ENCODE results near the gene XPR1. TPM values are rescaled to one million over a fixed set of nuclear protein-coding genes. Genes with fewer than 3 reads are reported as not detected.

The XPR1 gene
- 5.8 and 7.0 TPM in 2 replicates for total RNA-seq (2014; rRNA removed; shearing (Covaris generic))

DNA sequence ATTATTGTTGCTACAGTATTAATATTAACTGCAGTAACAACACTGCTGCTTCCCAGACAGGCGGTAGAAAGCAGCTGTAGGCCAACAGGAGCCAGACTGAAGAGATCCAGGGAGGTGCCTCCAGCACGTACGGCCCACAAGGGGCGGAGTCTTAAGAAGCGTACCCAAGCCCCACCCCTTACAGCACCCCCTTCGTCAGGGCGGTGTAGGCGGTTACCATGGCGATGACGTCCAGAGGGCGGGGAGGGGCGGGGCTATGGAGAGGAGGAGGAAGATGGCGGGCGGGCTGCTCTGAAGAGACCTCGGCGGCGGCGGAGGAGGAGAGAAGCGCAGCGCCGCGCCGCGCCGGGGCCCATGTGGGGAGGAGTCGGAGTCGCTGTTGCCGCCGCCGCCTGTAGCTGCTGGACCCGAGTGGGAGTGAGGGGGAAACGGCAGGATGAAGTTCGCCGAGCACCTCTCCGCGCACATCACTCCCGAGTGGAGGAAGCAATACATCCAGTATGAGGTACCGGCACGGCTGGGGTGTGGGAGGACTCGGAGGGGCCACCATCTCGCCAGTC is at the start of gene XPR1:
Gene XPR1 (plus strand): TSS at position 257 of the 560 bp plus-strand sequence. CDS start 180 bp downstream, at position 437.
- DNase-seq (ENCODE audit: low spot score), result peak; percentile 97

- DNase-seq (ENCODE audit: low spot score), result no peak
Measured at GRCh38 chr1:180584869-180585268, 47.0 kb upstream of the XPR1 start.

DNA sequence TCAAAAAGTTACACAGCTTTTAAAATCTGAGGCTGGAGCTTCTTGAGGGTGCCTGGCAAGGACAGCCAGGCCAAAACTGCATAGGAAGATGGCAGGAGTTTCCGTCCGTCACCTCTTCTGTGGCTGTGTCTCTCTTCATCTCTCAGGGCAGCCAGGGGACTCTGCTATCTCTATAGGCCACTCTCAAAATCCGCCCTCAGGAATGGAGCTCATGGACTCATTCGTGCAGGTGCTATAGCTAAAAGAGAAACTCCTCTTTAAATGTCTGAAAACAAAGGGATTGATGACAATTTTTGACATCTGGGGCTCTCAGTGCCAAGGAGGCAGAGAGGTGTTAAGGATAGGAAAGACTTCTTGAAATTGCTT is 45.8 kb upstream of the XPR1 start:
- no peak for DNase-seq (ENCODE audit: low spot score)

GRCh38 chr1:180586671-180587155 is 45.1 kb upstream of the XPR1 start:
- DNase-seq (ENCODE audit: low spot score), result peak; percentile 13

DNA sequence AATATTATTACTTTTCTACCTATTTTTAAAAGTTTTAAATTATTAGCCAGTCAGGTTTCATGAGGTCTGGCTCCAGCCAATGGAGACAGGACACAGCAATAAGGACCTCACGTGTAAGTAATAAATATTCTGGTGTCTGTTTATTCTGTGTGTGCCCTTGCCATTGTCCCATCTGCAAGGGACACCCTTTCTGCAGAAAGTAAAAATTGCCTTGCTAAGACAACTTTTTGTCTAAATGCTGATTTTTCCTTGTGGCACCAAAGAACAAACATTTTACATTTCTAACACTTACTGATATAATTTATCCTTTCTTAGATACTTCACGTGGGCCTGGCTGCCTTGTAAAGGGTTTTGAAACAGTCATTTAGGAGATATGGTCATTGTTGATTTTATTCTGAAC is 43.7 kb upstream of the XPR1 start:
- no peak for DNase-seq (ENCODE audit: low spot score)

DNA sequence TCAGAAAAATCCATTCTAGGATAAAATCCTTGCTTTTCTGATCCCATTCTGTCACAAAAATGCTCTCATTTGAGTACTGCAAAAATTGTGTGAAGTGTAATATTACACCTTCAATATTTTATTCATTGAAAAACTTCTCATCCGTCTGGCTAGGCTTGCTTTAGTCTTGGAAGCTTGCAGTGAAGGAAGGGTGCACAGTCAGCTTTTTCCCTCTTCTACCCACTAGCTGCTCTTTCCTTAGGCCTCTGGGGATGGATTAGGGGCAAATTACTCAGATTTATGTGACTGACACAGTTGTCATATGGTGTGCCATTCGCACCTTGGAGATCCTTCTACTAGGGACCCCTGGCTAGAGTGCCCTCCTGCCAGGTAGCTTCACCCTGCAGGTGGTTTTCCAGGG is 40.9 kb upstream of the XPR1 start:
- DNase-seq (ENCODE audit: low spot score), result no peak

DNA sequence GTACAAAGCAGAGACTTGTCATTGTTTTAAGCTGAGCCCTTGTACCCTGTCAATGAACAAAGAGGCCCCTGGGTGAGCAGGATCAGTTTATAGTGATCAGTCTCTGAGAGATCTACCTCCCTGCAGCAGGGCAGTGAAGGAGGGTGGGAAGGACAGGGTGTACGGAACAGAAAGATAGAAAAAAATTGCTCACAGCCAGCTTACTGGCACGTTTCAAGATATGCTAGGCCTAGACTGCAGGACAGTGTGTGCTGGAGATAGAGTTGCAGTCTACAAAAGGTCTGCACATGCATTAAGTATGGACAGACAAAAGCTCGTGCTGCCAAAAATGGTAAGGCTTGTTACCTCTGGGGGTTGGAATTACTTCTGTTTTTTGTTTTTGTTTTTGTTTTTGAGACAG is 38.4 kb upstream of the XPR1 start:
- no peak for DNase-seq (ENCODE audit: low spot score)

DNA sequence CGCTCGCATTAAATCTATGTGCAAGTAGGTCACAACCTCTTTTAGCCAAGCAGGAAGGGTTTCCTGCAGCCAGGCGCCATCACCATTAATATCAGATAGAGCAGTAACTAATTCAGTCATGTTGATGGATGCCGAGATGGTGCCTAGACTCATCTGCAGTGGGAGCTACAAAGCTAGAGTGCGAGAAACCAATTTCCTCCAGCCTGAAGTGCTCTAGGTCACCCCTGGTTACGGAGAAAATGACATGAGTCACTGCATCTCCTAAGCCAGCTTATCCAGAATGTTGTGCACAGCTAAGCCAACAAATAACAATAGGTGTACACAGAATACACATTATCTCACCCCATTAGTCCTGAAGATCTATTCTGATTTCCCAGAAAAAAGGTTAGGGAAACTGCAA is 37.1 kb upstream of the XPR1 start:
- no peak for DNase-seq (ENCODE audit: low spot score)

- DNase-seq (ENCODE audit: low spot score), result no peak
Measured at GRCh38 chr1:180595966-180596365, 35.9 kb upstream of the XPR1 start.

DNA sequence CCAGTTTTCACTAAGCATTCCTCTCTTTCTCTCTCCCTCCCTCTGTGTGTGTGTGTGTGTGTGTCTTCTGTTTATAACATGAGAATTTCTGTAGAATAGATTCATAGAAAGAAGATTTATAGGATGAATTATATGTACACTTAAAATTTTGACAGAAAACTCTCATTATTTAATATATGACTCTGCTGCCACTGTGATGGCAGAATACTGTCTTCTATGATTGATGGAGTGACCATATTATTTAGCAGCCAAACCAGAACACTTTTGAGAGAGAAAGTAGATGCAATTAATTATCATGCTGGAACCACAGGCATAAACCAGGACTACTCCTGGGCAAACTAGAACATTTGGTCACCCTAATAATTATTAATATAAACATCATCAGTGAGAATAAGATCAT is 34.3 kb upstream of the XPR1 start:
- DNase-seq (ENCODE audit: low spot score), result no peak

DNA sequence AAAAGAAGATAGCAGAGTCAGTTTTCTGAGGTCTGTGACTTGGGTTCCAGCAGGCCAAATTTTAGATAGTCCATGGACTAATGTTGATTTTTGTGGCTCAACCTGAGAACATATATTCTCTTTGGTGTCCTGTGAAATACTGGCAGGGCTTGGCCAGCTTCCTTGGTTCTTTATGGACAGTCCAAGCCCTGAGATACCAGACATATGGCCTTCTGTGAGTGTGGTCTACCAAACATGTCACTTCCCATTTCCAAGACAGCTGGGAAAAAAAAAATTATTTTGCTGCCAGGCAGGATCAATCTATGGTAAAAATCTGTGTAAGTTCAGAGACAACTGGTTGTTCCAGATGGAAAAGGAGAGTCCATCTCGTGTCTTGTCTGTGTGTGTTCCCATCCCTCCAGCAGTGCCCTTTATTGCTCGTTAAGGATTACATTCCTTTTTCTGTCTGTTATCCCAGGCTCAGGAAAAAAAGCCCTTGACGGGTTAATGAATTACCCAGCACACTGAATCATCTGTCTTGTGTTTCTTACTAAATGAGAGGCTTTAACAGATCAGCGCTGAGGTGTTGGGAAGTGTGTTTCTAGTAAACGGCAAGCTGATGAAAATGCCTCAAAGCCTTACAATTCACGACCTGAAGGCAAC is 33.4 kb upstream of the XPR1 start:
- DNase-seq (ENCODE audit: low spot score), result peak; percentile 68

DNA sequence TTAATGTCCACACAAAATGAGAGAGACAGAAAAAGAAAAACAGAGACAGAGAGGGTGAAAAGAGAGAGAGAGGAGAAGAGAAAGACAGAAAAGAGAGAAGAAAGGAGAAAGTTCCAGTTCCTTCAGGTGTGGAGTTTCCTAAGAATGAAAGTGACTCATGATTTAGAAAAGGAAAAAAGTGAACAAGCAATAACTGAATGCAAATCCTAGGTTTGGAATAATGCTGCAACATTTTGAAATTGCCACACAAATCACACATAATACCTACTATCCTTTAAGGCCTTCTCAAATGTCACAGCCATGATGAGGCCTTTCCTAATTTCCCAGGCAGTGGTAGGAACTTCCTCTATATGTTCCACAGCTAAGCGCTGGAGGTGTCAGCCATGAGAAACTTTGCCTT is 31.5 kb upstream of the XPR1 start:
- no peak for DNase-seq (ENCODE audit: low spot score)

DNA sequence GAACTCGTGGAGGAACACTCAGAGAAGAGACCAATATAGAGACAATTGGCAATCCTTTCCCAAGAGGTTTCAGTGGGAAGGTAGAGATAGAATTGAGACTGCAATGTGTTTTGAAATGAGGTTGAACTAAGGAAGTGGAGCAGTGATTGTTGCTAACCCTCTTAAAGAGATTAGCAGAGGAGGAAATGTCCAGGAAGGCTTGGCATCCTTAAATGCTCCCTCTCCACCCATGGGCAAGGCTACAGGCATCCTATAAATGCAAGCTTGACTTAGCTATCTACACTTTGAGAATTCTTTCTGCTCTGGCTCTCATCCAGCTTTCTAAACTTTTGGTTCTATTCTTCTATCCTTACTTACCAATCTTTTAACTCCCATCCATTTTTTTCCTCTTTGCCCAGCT is 30.3 kb upstream of the XPR1 start:
- no peak for DNase-seq (ENCODE audit: low spot score)

DNA sequence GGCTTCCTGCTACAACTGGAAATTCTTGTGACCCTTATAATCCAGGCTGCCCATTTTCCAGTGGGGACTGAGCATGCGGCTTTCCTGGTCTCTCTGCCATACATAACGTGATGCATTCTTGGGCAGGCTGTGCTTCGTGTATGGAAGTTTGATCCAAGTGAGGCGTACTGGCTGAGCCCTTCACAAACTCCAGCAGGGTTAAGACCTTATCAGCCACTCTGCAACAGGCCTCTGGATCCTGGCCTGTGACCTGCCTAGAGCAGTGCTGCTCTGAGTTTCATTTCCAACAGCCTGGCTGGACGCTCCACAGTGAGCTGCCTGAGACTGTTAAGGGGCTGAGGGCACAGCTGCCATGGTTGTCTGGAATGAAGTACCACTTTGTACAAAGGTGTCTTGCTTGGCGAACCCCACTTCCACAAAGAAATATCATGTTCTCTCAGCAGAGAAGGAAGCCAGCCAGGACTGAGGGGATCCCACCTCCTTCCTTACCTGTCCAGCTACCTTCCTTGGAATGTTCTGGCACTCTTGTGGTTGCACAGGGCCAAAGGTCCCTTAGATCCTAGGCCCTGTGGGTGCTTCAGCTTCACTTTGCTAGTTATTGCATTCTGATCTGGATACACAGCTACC is 28.5 kb upstream of the XPR1 start:
- DNase-seq (ENCODE audit: low spot score), result no peak

DNA sequence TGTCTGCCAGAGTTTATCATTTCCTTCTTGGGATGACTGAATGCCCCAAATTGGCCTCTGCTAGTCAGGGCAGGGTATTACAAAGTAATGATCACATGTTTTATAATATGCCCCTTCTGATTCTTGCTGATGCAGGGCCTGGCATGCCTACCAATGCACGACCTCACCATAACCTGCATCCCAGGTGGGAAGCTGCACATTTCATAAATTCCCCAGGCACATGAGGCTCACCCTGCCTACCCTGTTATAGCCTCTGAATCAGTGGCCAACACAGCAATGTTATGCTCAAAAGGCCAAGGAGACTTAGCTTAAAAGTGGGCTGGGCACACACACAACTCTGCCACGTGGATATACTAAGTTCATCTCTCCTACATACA is 28.0 kb upstream of the XPR1 start:
- DNase-seq (ENCODE audit: low spot score), result no peak

GRCh38 chr1:180606155-180606554 is 25.7 kb upstream of the XPR1 start:
- DNase-seq (ENCODE audit: low spot score), result no peak

- peak; percentile 9 for DNase-seq (ENCODE audit: low spot score)
Measured at GRCh38 chr1:180609643-180610555, 21.9 kb upstream of the XPR1 start.

GRCh38 chr1:180610556-180611015 is 21.2 kb upstream of the XPR1 start:
- no peak for DNase-seq (ENCODE audit: low spot score)

GRCh38 chr1:180611016-180611930 is 20.5 kb upstream of the XPR1 start:
- no peak for DNase-seq (ENCODE audit: low spot score)

DNA sequence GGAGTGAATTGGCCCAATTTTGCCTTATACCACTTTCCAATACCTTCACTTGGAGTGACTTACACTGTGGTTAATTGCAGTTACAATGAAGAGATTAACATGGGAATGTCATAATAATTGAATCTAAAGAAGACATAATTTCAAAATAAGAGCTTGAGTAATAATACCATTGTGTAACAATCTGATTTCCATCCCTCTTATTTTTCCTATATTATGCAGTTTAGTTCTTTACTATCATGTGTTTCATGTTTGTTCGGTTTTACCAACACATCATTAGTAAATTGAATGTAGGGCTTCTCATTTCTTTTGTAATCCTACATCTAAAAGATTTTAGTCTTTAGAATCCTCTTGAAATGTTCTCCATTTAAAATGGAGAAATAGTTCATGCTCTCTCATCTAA is 19.2 kb upstream of the XPR1 start:
- DNase-seq (ENCODE audit: low spot score), result no peak

- no peak for DNase-seq (ENCODE audit: low spot score)
Measured at GRCh38 chr1:180614730-180615129, 17.1 kb upstream of the XPR1 start.

Measured in HT-29 (cell line).